ENCODE results near the gene PSMC1.
A peak's percentile ranks its signal among the peaks of the same experiment; 100 is the strongest.

The PSMC1 gene

DNA sequence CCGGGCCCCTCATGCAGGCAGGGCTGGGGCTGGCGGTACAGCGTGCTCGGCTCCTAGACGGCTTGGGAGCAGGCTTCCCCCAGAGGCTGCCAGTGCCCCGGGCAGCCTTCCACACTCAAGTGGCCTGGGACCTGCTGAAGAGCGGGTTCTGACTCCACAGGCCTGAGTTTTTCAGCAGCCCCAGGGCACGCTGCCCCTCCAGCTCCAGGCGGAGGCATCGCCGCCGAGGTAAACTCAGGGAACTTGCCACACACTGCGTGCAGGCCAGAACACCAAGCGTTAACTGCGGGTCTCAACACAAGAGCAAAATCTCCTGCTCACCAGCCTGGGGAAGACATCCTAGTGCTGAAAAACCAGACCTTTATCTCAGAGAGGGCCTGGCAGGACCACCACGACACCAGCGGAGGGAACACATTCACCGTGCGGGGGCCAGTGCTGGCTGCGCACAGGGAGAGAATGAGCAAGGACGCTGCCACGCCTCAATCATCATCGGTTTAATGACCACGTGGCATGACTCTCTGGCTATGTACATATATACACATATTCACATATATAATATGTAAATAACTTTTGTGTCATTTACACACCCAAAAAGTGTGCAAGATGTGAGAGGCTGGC, 21.3 kb downstream of the PSMC1 start:
- H3K9ac ChIP-seq (ENCODE audit: low read length) = no peak overlapping the region
- no peak overlapping the region for H3K4me3 ChIP-seq (ENCODE audit: low read length)
- H3K4me1 ChIP-seq (ENCODE audit: control insufficient read depth, insufficient read depth, low read length) = peaks cover 31% of the 10 kb centered on the region
- H3K36me3 ChIP-seq (ENCODE audit: control insufficient read depth, insufficient read depth, low read length, severe bottlenecking) = peaks cover 34% of the 10 kb centered on the region
- H3K9me3 ChIP-seq (ENCODE audit: control insufficient read depth, low read length) = no peaks in the 10 kb centered on the region
- no peak for DNase-seq (ENCODE audit: low read depth)
- H3K27me3 ChIP-seq (replicated peaks; ENCODE audit: control insufficient read depth, insufficient read depth, low read length) = no peaks in the 10 kb centered on the region

DNA sequence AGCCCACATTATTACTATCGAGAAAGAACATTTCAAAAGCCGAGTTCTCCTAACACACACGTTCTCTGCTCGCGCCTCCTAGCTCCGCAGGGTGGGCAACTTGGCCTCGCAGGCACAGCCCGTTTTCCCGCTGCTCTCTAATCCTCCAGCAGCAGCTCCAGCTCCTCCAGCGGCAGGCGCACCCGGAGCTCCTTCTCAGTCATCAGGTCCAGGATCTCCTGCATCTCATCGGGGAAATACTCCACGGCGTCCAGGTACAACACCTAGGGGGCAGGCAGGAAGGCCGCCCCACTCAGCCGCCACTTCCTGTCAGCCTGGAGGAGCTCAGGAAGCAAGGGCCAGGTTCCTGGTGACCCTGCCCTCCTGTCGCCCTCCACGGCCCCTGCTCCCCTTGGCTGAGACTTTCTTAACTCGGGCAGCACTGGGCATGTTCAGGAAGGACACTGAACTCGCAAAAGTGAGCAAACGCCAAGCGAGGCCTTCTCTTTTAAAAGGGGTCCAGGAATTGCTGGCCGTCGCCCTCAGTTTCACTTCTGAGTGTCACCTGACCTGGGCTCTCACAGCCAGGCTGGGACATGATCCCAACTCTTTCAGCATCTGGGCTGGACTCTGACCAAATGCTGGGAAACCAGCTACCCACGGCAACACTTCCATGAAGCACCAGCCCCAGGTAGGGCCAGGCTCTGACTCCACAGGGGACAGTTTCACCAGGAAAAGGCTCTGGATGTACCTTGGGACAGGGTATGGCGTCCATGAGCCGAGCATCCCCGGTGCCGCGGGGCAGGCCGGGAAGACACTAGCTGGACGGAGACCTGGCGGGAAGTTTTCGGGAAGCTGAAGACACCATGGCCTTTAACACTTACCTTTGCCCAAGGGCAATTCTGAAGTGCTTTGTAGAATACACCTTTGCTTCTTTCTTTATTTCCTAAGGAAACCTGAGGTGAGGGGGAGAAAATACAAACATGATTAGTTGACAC, 22.1 kb downstream of the PSMC1 start:
- H3K4me1 ChIP-seq (ENCODE audit: control insufficient read depth, insufficient read depth, low read length) = peaks cover 26% of the 10 kb centered on the region
- H3K9me3 ChIP-seq (ENCODE audit: control insufficient read depth, low read length) = no peaks in the 10 kb centered on the region
- H3K4me3 ChIP-seq (ENCODE audit: low read length) = no peak overlapping the region
- no peak for DNase-seq (ENCODE audit: low read depth)
- H3K9ac ChIP-seq (ENCODE audit: low read length) = no peak overlapping the region
- peaks cover 29% of the 10 kb centered on the region for H3K36me3 ChIP-seq (ENCODE audit: control insufficient read depth, insufficient read depth, low read length, severe bottlenecking)
- H3K27me3 ChIP-seq (replicated peaks; ENCODE audit: control insufficient read depth, insufficient read depth, low read length) = no peaks in the 10 kb centered on the region

DNA sequence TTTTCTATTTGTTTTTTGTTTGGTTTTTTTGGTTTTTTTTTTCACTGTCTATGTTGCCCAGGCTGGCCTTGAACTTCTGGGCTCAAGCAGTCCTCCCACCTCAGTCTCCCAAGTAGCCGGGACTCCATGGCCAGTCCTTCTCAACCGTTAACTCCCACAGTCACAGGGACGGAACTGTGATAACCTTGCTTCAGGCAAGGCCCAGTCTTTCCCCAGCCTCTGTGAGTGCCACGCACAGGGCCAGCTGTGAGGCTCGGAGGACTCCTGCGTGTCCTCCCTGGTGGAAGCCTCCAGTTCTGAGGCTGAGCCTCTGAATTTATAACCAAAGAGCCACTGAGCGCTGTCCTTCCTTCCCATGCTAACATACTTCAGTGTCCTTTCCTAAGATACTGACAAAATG, 23.7 kb downstream of the PSMC1 start:
- Histone ChIP-seq H3K36me3 (ENCODE audit: control insufficient read depth, insufficient read depth, low read length, severe bottlenecking) (peaks cover 27% of the 10 kb centered on the region), H3K27me3 (replicated peaks; ENCODE audit: control insufficient read depth, insufficient read depth, low read length) (no peaks in the 10 kb centered on the region), H3K9me3 (ENCODE audit: control insufficient read depth, low read length) (no peaks in the 10 kb centered on the region), H3K9ac (ENCODE audit: low read length) (no peak overlapping the region), H3K4me3 (ENCODE audit: low read length) (no peak overlapping the region), H3K4me1 (ENCODE audit: control insufficient read depth, insufficient read depth, low read length) (peaks cover 19% of the 10 kb centered on the region)
- no peak for DNase-seq (ENCODE audit: low read depth)

DNA sequence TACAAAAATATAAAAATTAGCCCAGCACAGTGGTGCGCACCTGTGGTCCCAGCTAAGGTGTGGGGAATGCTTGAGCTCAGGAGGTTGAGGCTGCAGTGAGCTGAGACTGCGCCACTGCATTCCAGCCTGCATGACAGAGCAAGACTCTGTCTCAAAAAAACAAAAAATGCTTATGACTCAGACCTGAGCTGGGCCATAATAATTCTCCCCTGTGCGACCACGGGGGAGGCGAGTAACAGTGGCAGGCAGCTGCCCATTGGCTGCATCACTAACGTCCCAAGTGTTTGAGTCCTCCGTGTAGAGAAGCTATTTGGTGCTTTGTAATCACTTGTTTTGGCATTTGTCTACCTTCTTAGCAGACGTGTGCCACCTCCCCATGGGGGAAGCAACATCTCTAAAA, 24.9 kb downstream of the PSMC1 start:
- Histone ChIP-seq H3K4me3 (ENCODE audit: low read length) (no peak overlapping the region), H3K36me3 (ENCODE audit: control insufficient read depth, insufficient read depth, low read length, severe bottlenecking) (peaks cover 36% of the 10 kb centered on the region), H3K27me3 (replicated peaks; ENCODE audit: control insufficient read depth, insufficient read depth, low read length) (no peaks in the 10 kb centered on the region), H3K4me1 (ENCODE audit: control insufficient read depth, insufficient read depth, low read length) (peaks cover 12% of the 10 kb centered on the region), H3K9ac (ENCODE audit: low read length) (no peak overlapping the region), H3K9me3 (ENCODE audit: control insufficient read depth, low read length) (no peaks in the 10 kb centered on the region)
- peak; percentile 60 for DNase-seq (ENCODE audit: low read depth)

DNA sequence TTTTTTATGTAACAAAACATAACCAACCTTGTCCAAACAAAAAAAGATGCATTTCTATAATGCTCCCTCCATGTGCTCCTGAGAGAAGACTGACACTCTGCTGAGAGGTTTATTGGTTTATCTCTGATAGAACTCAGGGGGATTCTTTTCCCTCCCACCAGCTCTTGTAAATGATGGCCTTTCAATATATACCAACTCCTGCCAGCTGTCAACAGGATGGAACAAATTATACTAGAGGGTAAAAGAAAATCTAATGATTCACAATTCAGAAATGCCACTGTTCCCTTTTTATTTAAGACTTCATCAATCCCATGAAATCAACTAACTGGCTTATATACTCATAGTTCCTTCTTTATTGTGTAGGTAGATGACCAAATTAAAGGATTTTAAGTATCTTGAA, 25.4 kb downstream of the PSMC1 start:
- Histone ChIP-seq H3K4me3 (ENCODE audit: low read length) (no peak overlapping the region), H3K9ac (ENCODE audit: low read length) (no peak overlapping the region), H3K9me3 (ENCODE audit: control insufficient read depth, low read length) (no peaks in the 10 kb centered on the region), H3K36me3 (ENCODE audit: control insufficient read depth, insufficient read depth, low read length, severe bottlenecking) (peaks cover 39% of the 10 kb centered on the region), H3K27me3 (replicated peaks; ENCODE audit: control insufficient read depth, insufficient read depth, low read length) (no peaks in the 10 kb centered on the region), H3K4me1 (ENCODE audit: control insufficient read depth, insufficient read depth, low read length) (peaks cover 12% of the 10 kb centered on the region)
- no peak for DNase-seq (ENCODE audit: low read depth)

DNA sequence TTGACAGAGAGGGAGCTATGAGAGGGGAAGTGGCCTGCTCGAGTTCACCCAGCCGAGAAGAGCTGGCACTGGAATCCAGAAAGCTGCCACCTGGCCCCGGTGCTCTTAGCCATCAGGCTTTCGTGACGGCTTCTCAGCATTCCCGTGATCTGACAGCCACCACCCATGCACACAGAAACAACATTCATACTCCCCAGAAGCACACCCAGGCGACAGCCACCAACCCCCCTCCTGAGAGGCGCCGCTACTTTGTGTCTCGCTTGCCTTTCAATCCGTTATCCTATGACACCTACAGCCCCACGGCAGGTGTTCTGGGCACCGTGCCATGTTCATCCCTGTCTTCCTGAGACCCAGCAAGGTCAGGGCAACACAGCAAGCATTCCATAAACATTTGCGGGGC, 31.4 kb downstream of the PSMC1 start:
- Histone ChIP-seq H3K27me3 (replicated peaks; ENCODE audit: control insufficient read depth, insufficient read depth, low read length) (no peaks in the 10 kb centered on the region), H3K9me3 (ENCODE audit: control insufficient read depth, low read length) (no peaks in the 10 kb centered on the region), H3K9ac (ENCODE audit: low read length) (no peak overlapping the region), H3K4me3 (ENCODE audit: low read length) (no peak overlapping the region), H3K36me3 (ENCODE audit: control insufficient read depth, insufficient read depth, low read length, severe bottlenecking) (peaks cover 59% of the 10 kb centered on the region), H3K4me1 (ENCODE audit: control insufficient read depth, insufficient read depth, low read length) (peaks cover 6% of the 10 kb centered on the region)
- DNase-seq (ENCODE audit: low read depth) = no peak

DNA sequence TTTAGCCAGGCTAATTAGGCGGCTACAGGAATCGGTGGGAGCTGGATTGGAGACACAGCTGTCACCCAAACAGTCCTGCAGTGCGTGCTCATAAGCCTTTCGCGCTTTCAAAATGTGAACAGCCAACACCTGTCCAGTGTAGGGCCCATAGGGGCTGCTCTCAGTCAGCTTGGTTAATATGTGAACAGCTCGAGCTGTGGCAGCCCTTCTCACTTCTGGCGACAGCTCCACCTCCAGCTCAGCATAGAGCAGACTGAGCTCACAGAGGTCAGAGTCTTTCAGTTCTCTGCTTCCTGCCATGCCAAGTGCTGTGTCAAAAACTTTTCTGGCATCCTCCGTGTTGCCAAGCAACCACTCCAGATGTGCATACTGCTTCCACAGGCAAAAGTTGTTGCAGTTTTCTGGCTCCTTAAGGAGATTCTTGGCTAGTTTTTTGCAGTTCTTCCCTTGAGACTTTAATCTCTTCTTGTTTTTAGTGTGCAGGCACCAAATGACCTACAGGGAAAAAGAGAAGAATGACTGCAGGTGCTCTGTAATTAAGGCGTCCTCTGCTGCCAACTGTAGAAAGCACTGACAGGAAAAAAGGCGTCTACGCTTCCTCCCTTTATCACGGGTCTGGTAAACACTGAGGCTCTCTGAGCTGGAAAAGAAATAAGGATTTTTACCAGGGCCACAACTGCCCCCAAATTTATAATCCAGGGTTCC, 32.5 kb downstream of the PSMC1 start:
- no peak overlapping the region for H3K4me3 ChIP-seq (ENCODE audit: low read length)
- H3K36me3 ChIP-seq (ENCODE audit: control insufficient read depth, insufficient read depth, low read length, severe bottlenecking) = peaks cover 62% of the 10 kb centered on the region
- H3K27me3 ChIP-seq (replicated peaks; ENCODE audit: control insufficient read depth, insufficient read depth, low read length) = no peaks in the 10 kb centered on the region
- peaks cover 6% of the 10 kb centered on the region for H3K4me1 ChIP-seq (ENCODE audit: control insufficient read depth, insufficient read depth, low read length)
- no peak overlapping the region for H3K9ac ChIP-seq (ENCODE audit: low read length)
- H3K9me3 ChIP-seq (ENCODE audit: control insufficient read depth, low read length) = no peaks in the 10 kb centered on the region
- no peak for DNase-seq (ENCODE audit: low read depth)

DNA sequence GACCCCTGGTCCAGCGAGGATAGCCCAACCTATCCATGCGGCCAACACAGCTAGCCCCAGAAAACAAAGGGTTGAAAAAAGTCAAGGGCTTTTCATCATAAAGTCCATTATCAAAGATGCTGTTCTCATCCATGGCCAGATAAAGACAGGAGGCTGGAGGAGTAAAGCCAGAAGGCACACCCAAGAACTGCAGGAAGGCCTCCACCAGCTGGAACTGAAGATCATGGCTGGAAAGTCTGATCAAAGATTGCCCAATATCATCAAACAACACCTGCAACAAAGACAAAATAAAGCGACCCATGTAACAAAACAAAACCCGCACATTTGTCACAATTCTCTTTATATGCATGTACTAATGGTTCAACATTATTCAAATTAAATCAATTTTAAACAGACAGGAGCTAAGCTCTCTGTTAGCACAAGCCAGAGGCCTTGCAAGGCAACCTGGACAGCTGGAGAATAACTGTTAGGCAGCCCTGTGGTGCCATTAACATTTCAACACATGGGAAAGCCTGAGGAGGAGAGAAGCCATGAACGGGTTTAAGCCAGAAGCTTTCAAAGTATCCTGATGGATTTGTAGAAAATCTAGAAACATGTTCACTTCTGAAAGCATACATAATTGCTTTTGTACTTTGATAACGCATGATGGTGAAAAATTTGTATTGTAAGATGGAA, 34.1 kb downstream of the PSMC1 start:
- no peak for DNase-seq (ENCODE audit: low read depth)
- Histone ChIP-seq H3K36me3 (ENCODE audit: control insufficient read depth, insufficient read depth, low read length, severe bottlenecking) (peaks cover 65% of the 10 kb centered on the region), H3K9ac (ENCODE audit: low read length) (no peak overlapping the region), H3K4me1 (ENCODE audit: control insufficient read depth, insufficient read depth, low read length) (peaks cover 6% of the 10 kb centered on the region), H3K9me3 (ENCODE audit: control insufficient read depth, low read length) (no peaks in the 10 kb centered on the region), H3K4me3 (ENCODE audit: low read length) (no peak overlapping the region), H3K27me3 (replicated peaks; ENCODE audit: control insufficient read depth, insufficient read depth, low read length) (no peaks in the 10 kb centered on the region)

DNA sequence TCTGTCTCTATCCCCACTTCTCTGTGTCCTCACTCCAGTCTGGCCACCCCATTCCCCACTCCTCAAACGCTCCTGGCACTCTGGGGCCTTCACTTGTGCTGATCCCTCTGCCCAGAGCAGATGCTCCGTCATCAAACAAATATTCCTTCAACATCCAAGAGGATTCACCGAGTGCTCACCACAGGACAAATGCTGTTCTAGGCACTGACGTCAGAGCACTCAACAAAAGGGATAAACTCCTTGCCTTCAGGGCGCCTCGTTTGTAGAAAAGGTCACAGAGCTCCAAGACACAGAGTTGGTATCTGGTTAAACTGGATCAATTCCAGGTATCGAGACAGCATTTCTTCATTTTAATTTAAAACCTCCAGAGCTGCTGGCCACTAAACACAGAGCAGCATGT, 35.3 kb downstream of the PSMC1 start:
- Histone ChIP-seq H3K27me3 (replicated peaks; ENCODE audit: control insufficient read depth, insufficient read depth, low read length) (no peaks in the 10 kb centered on the region), H3K4me1 (ENCODE audit: control insufficient read depth, insufficient read depth, low read length) (peaks cover 6% of the 10 kb centered on the region), H3K9me3 (ENCODE audit: control insufficient read depth, low read length) (no peaks in the 10 kb centered on the region), H3K36me3 (ENCODE audit: control insufficient read depth, insufficient read depth, low read length, severe bottlenecking) (peaks cover 66% of the 10 kb centered on the region), H3K9ac (ENCODE audit: low read length) (no peak overlapping the region), H3K4me3 (ENCODE audit: low read length) (no peak overlapping the region)
- no peak for DNase-seq (ENCODE audit: low read depth)

DNA sequence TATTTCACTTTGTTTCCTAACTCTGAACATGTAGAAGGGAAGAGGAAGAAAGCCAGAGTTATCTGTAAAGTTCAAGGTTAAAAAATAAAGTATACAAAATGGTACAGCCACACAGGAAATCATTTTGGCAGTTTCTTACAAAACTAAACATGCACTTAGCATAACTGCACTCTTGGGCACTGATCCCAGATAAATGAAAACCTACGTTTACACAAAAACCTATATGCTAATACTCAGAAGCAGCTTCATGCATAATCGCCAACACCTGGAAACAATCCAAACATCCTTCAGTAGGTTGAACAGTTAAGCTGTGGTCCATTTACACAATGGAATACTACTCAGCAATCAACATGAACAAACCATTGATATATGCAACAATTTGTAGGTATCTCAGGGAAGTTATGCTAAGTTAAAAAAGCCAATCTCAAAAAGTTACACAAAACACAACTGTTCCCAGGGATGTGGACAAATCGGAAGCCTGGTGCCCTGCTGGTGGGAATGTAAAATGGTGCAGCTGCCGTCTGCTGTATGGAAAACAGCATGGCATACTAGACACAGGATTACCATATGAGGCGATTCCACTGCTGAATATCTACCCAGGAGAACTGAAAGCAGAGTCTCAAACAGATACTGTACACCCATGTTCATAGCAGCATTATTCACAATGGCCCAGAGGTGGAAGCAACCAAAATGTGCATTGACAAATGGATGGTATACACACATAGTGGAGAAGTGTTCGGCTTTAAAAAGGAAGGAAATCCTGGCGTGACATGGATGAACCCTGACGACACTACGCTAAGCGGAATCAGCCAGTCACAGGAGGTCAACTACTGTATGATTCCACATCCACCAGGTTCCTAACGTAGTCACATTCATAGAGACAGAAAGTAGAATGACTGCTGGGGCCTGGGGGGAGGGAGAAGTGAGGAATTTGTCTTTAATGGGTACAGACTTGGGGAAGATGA, 37.7 kb downstream of the PSMC1 start:
- Histone ChIP-seq H3K27me3 (replicated peaks; ENCODE audit: control insufficient read depth, insufficient read depth, low read length) (no peaks in the 10 kb centered on the region), H3K9me3 (ENCODE audit: control insufficient read depth, low read length) (no peaks in the 10 kb centered on the region), H3K4me1 (ENCODE audit: control insufficient read depth, insufficient read depth, low read length) (peaks cover 3% of the 10 kb centered on the region), H3K9ac (ENCODE audit: low read length) (no peak overlapping the region), H3K36me3 (ENCODE audit: control insufficient read depth, insufficient read depth, low read length, severe bottlenecking) (peaks cover 55% of the 10 kb centered on the region), H3K4me3 (ENCODE audit: low read length) (no peak overlapping the region)
- DNase-seq (ENCODE audit: low read depth) = no peak

Data from adipocyte (in vitro differentiated cells).